Left ventricle myocardium superior (tissue), 1 donor: Measurements from ENCODE around the gene MERTK. TPM values are rescaled to one million over a fixed set of nuclear protein-coding genes. Genes with fewer than 3 reads are reported as not detected.

Experiments used
- total RNA-seq: library from RNA; stranded (reverse); fragmentation: NEBNext Ultra II Directional; extraction: Animal tissue kit (Norgen Biotek cat#: 25700); gene quantifications from one replicate; pipeline ENCODE4 v1.2.1, GENCODE V29; 2021
- donor health status: DM: no; HTN: yes; CAD: no; lungs with severe emphysema.

Gene MERTK
- total RNA-seq, 1 donor from 2014 or later: 5.0 TPM

Other genes with a start within 250 kb of the MERTK start
- gene ANAPC1, start 14.4 kb upstream of the MERTK start, total RNA-seq: 18.5 TPM
- gene TMEM87B, start 156.7 kb downstream of the MERTK start, total RNA-seq: 4.7 TPM
- gene FBLN7, start 239.8 kb downstream of the MERTK start, total RNA-seq: 0.32 TPM